ENCODE measurements around the gene BYSL.
A peak's percentile ranks its signal among the peaks of the same experiment; 100 is the strongest.
"Not testable (repeated sequence)": the region's sequence is repeated elsewhere in the genome, so short reads cannot be mapped to it uniquely, and the experiment has no call there.

BYSL gene

GRCh38 chr6:41942067-41942851, 21.0 kb downstream of the BYSL start:
- no peak for DNase-seq

GRCh38 chr6:41942882-41943281, 21.6 kb downstream of the BYSL start:
- not testable (repeated sequence) for DNase-seq

GRCh38 chr6:41943456-41943855, 22.2 kb downstream of the BYSL start:
- DNase-seq, result peak in 1 of 2 donors; percentile 92

- DNase-seq, result no peak
Observed at GRCh38 chr6:41947581-41948220, 26.4 kb downstream of the BYSL start.

GRCh38 chr6:41954668-41955067, 33.4 kb downstream of the BYSL start:
- DNase-seq, result no peak

GRCh38 chr6:41955412-41955811, 34.1 kb downstream of the BYSL start:
- DNase-seq, result no peak

- no peak for DNase-seq
Observed at GRCh38 chr6:41957117-41957516, 35.8 kb downstream of the BYSL start.

GRCh38 chr6:41958022-41958856, 36.9 kb downstream of the BYSL start:
- no peak for DNase-seq

GRCh38 chr6:41960028-41960427, 38.7 kb downstream of the BYSL start:
- DNase-seq, result no peak

GRCh38 chr6:41963371-41963770, 42.1 kb downstream of the BYSL start:
- DNase-seq, result no peak

- DNase-seq, result no peak
Observed at GRCh38 chr6:41964201-41964887, 43.0 kb downstream of the BYSL start.

GRCh38 chr6:41965429-41966213, 44.3 kb downstream of the BYSL start:
- DNase-seq, result no peak

- DNase-seq, result no peak
Observed at GRCh38 chr6:41966214-41966920, 45.1 kb downstream of the BYSL start.

GRCh38 chr6:41966961-41967311, 45.6 kb downstream of the BYSL start:
- DNase-seq, result peak in 1 of 2 donors; percentile 48

- DNase-seq, result peak; percentile 48 to 65
Observed at GRCh38 chr6:41967312-41968287, 46.3 kb downstream of the BYSL start.

- peak; percentile 97 to 99 for DNase-seq
Observed at GRCh38 chr6:41970436-41970846, 49.1 kb downstream of the BYSL start.

GRCh38 chr6:41972826-41973225, 51.5 kb downstream of the BYSL start:
- no peak for DNase-seq

GRCh38 chr6:41974281-41974825, 53.1 kb downstream of the BYSL start:
- no peak for DNase-seq

GRCh38 chr6:41975276-41975675, 54.0 kb downstream of the BYSL start:
- DNase-seq, result no peak

Data from inflammatory macrophage (primary cell).